Psoas muscle (tissue), 8 donors: ENCODE measurements around the gene TESK1. TPM values are rescaled to one million over a fixed set of nuclear protein-coding genes. Genes with fewer than 3 reads are reported as not detected.

ENCODE experiments used
- ATAC-seq, 4 donors: fragments of 200-7000 bp; cut with Tn5 transposase; one replicate each; pipeline ENCODE4 v1.9.1; 2020; ENCODE audit warnings: moderate library complexity in 3 of 4, mild to moderate bottlenecking in 2 of 4
- DNase-seq, 2 donors: peaks; one replicate each; pipeline ENCODE4 v3.0.0-alpha.2; 2020
- H3K27ac ChIP-seq: fragments of 200-600 bp; one replicate; pipeline ENCODE4 v1.8.0; 2022
- H3K27me3 ChIP-seq, 3 donors: fragments of 200-600 bp in 1 of 3; one replicate each; pipeline versions ENCODE4 v1.6.1 to v1.8.0; 2013 to 2022; ENCODE audit warnings: low read length in 2 of 3, mild to moderate bottlenecking in 2 of 3, moderate library complexity in 1 of 3; ENCODE audit not compliant: insufficient read depth in 3 of 3
- H3K36me3 ChIP-seq, 2 donors: fragments of 200-600 bp in 1 of 2; one replicate each; pipeline versions ENCODE4 v1.6.1 to v1.8.0; 2013 to 2022; ENCODE audit warnings: low read depth in 1 of 2, mild to moderate bottlenecking in 1 of 2, moderate library complexity in 1 of 2; ENCODE audit not compliant: insufficient read depth in 1 of 2
- H3K4me1 ChIP-seq: fragments of 200-600 bp; one replicate; pipeline ENCODE4 v1.8.0; 2022
- H3K4me3 ChIP-seq: fragments of 200-600 bp; one replicate; pipeline ENCODE4 v1.8.0; 2022; ENCODE audit warnings: mild to moderate bottlenecking
- H3K9me3 ChIP-seq: fragments of 200-600 bp; one replicate; pipeline ENCODE4 v1.8.0; 2022
- CTCF ChIP-seq: fragments of 200-600 bp; IDR thresholded peaks from one replicate; pipeline ENCODE4 v1.8.0; 2022; ENCODE audit warnings: antibody characterized with exemption
- WGBS, 3 donors: extraction: QIAGEN DNeasy Blood & Tissue Kit; methylation state at CpG; one replicate each; pipeline versions ENCODE4 v1.1.6 to v1.1.7; 2013; 5-methylcytosine and 5-hydroxymethylcytosine counted together
- intact Hi-C, 2 donors: fragments of 100-400 bp; cut with DNase I; formaldehyde crosslinking; loops; one replicate each; pipeline versions ENCODE4 v1.11.0 to v1.14.2; 2022
- polyA plus RNA-seq, 3 donors: library from polyadenylated mRNA; stranded (reverse); fragments of 200-250 nt; gene quantifications; one replicate each; pipeline ENCODE4 v1.2.3, GENCODE V29; 2013
- total RNA-seq, 4 donors: library from RNA; stranded (reverse); fragmentation: NEBNext Ultra II Directional in 2 of 4; extraction: Animal tissue kit (Norgen Biotek cat#: 25700) in 2 of 4; gene quantifications; one replicate each; pipeline versions ENCODE4 v1.2.1 to v1.2.4, GENCODE V29; 2021 to 2023
- donor health status: healthy with polysubstance abuse.
- donor health status: DM: no; HTN: no; CAD: no; lungs with moderate emphysema.
- donor health status: Bipolar disorder and iron deficiency.
- donor health status: healthy.
- donor health status: DM: yes; HTN: yes; CAD: no.
- donor health status: DM: no; HTN: no; CAD: no.
- donor health status: DM: no; HTN: no; CAD: no.
- donor health status: DM: yes; HTN: yes; CAD: no.

The TESK1 gene
- total and polyA plus RNA-seq, 7 donors = 44.4 to 81.0 (median 60.1) TPM

DNA sequence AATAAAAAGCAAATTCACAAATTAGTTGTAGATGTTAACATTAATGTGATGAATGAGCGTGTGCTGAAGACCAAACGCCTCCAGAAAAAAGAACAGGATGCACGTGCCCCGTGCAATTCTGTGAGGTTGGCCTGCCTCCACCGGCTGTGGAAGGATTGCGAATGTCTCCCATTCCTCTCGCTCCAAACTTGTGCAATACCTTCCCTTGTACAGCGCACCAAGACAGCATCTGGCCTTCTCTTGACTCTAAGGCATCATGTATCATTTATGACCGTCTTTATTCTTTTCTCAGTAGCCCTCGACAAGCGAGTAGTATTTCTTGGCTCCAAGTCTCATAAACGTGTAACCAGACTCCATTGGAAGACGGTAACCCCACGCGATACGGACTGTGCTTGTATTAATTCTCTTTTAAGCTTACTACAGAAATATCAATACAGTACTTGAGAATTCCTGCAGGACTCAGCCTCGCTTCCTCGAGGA lies 1.5 kb upstream of the TESK1 start:
- Histone ChIP-seq H3K36me3 (peaks cover 8 to 20% of the 10 kb centered on the region in 2 donors), H3K27ac (peak overlapping the region; percentile 95), H3K9me3 (no peaks in the 10 kb centered on the region), H3K4me3 (peak overlapping the region; percentile 87), H3K4me1 (peaks cover 35% of the 10 kb centered on the region), H3K27me3 (no peaks in the 10 kb centered on the region)
- DNase-seq = peak; percentile 87 to 90
- WGBS, 3 donors = 1 to 2% (median 1%) methylated on average over 18 of the region's 18 CpGs
- peak; percentile 31 to 63 (median 55) for ATAC-seq
- no peak for TF ChIP-seq CTCF
- intact Hi-C loops = loop anchor here (5.0 to 10.0 kb wide), 5 partner anchors 36 to 121 kb away; no protein-coding TSS in a partner anchor

GRCh38 chr9:35603986-35604577 lies 980 bp upstream of the TESK1 start:
- Histone ChIP-seq H3K27me3 (no peaks in the 10 kb centered on the region), H3K9me3 (no peaks in the 10 kb centered on the region), H3K4me3 (peak overlapping the region; percentile 87), H3K27ac (peak overlapping the region; percentile 95), H3K4me1 (peaks cover 37% of the 10 kb centered on the region), H3K36me3 (peaks cover 9 to 25% of the 10 kb centered on the region in 2 donors)
- ATAC-seq (peak; percentile 88 to 94 (median 92)), DNase-seq (peak; percentile 100)
- WGBS, 3 donors = 0 to 1% (median 0%) methylated on average over 41 of the region's 41 CpGs
- intact Hi-C loops = loop anchor here (5.0 to 10.0 kb wide), 5 partner anchors 37 to 122 kb away; no protein-coding TSS in a partner anchor
- peak; percentile 97 for TF ChIP-seq CTCF

DNA sequence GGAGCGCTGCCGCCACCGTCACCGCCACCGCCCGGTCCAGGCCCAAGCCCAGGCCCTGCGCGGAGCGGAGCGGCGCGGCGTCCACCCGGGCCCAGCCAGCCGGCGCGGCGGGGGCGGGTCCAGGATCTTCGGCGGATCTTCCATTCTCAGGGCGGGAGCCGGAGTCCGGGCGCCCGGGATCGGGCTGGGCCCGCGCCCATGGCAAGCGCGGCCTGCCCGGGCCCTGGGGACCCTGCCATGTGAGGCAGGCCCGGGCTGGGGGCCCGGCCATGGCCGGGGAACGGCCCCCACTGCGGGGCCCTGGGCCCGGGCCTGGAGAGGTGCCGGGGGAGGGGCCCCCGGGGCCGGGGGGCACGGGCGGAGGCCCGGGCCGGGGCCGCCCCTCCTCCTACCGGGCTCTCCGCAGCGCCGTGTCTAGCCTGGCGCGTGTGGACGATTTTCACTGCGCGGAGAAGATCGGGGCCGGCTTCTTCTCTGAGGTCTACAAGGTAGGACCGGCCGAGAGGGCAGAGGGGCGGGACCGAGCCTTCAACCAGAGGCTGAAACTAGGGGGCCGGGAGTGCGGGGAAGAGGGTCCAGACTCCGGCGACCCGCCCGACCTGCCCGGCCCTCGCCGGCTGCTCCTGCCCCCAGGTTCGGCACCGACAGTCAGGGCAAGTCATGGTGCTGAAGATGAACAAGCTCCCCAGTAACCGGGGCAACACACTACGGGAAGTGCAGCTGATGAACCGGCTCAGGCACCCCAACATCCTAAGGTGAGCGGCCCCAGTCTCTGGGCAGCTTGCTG lies 482 bp downstream of the TESK1 start:
- ATAC-seq (no peak), DNase-seq (peak; percentile 36 to 70)
- Histone ChIP-seq H3K9me3 (no peaks in the 10 kb centered on the region), H3K4me1 (peaks cover 39% of the 10 kb centered on the region), H3K27ac (peak overlapping the region; percentile 95), H3K4me3 (peak overlapping the region; percentile 87), H3K27me3 (no peaks in the 10 kb centered on the region), H3K36me3 (peaks cover 9 to 38% of the 10 kb centered on the region in 2 donors)
- intact Hi-C loops = loop anchor here in 1 of 2 donors (5.0 to 10.0 kb wide), 3 partner anchors 42 to 91 kb away; no protein-coding TSS in a partner anchor
- no peak for TF ChIP-seq CTCF
- 0 to 1% (median 0%) methylated on average over 50 to 76 of the region's 76 CpGs for WGBS, 3 donors

DNA sequence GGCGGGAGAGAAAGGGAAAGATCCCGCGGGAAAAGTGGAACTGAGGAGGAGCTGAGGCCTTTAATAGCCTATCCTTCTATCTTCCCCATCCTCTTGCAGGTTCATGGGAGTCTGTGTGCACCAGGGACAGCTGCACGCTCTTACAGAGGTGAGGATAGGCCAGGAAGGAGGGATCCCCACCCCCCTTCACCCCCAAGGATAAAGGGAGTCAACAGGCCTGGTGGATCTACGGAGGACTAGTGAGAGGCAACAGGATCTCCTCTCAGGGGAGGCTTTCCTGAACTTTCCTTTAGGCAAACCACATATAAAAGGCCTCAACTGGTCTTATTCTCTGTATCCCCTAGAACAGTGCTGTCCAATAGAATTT lies 1.1 kb downstream of the TESK1 start:
- H3K4me3 ChIP-seq = peak overlapping the region; percentile 87
- 4 to 17% (median 11%) methylated on average over 5 of the region's 5 CpGs for WGBS, 3 donors
- H3K36me3 ChIP-seq = peaks cover 9 to 38% of the 10 kb centered on the region in 2 donors
- intact Hi-C loops = loop anchor here in 1 of 2 donors (5.0 to 10.0 kb wide), 3 partner anchors 41 to 91 kb away; no protein-coding TSS in a partner anchor
- H3K27me3 ChIP-seq = no peaks in the 10 kb centered on the region
- TF ChIP-seq CTCF = no peak
- DNase-seq (no peak), ATAC-seq (no peak)
- peaks cover 33% of the 10 kb centered on the region for H3K4me1 ChIP-seq
- no peaks in the 10 kb centered on the region for H3K9me3 ChIP-seq
- H3K27ac ChIP-seq = peak overlapping the region; percentile 95
